ENCODE results near the gene ENAM.
"Not testable (repeated sequence)": the region's sequence is repeated elsewhere in the genome, so short reads cannot be mapped to it uniquely, and the experiment has no call there.

The ENAM gene

GRCh38 chr4:70678383-70678999 lies 49.9 kb downstream of the ENAM start:
- no peak for DNase-seq

GRCh38 chr4:70680934-70681333 lies 52.4 kb downstream of the ENAM start:
- DNase-seq: no peak

GRCh38 chr4:70681704-70682103 lies 53.2 kb downstream of the ENAM start:
- no peak for DNase-seq

GRCh38 chr4:70682142-70682541 lies 53.6 kb downstream of the ENAM start:
- not testable (repeated sequence) for DNase-seq

- no peak for DNase-seq
These were observed 58.8 kb downstream of the ENAM start for GRCh38 chr4:70687392-70687791.

- DNase-seq: peak; percentile 100
These were observed 59.6 kb downstream of the ENAM start, which contains the start of gene UTP3 for GRCh38 chr4:70687821-70688794. Gene UTP3, plus strand, starts transcription at chr4:70688532. Its CDS starts 146 bp downstream, at chr4:70688678.

GRCh38 chr4:70688795-70689231 lies 60.3 kb downstream of the ENAM start:
- DNase-seq: no peak

GRCh38 chr4:70691661-70692060 lies 63.1 kb downstream of the ENAM start:
- no peak for DNase-seq

- DNase-seq: not testable (repeated sequence)
These were observed 66.1 kb downstream of the ENAM start for GRCh38 chr4:70694633-70695032.

All from fibroblast of skin of back (primary cell).